ENCODE measurements around the gene FAM83B.
"Not testable (repeated sequence)": the region's sequence is repeated elsewhere in the genome, so short reads cannot be mapped to it uniquely, and the experiment has no call there.

- not testable (repeated sequence) for TF ChIP-seq CTCF (IDR thresholded peaks at IDR 0.05; ENCODE audit: low read depth, low read length, poor library complexity, severe bottlenecking); EZH2phosphoT487 (IDR thresholded peaks at IDR 0.05; ENCODE audit: borderline replicate concordance, low read length)
These were observed 22.3 kb upstream of the FAM83B start for GRCh38 chr6:54824225-54824624.

Measured in DOHH2 (cell line).